ENCODE results near the gene ZBTB20.

The ZBTB20 gene

DNA sequence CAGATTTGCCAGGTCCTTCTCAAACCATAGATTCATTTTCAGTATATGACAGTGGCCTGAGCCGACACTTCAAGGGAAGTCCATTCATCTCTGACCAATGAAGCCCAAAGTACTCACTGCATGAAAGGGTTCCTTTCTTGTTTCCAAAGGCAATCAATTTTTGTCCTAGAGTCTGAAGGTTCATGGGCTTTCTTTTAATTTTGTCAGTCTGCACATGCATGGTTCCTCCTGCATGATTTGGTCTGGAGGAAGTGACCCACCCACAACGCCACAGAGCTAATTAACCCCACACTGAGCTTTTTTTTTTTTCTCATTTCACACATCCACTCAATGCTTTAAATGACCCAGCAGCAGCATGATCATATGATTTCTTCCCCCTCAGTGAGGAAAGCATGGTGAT is 636.9 kb downstream of the ZBTB20 start:
- H3K4me1 Mint-ChIP-seq (ENCODE audit: low read depth) = no peaks in the 10 kb centered on the region
- no peaks in the 10 kb centered on the region for H3K9me3 Mint-ChIP-seq
- no peak overlapping the region for H3K4me3 Mint-ChIP-seq
- no peak overlapping the region for H3K27ac Mint-ChIP-seq
- no peaks in the 10 kb centered on the region for H3K36me3 Mint-ChIP-seq (ENCODE audit: low read depth)
- H3K27me3 Mint-ChIP-seq (ENCODE audit: low read depth) = peaks cover 20% of the 10 kb centered on the region

DNA sequence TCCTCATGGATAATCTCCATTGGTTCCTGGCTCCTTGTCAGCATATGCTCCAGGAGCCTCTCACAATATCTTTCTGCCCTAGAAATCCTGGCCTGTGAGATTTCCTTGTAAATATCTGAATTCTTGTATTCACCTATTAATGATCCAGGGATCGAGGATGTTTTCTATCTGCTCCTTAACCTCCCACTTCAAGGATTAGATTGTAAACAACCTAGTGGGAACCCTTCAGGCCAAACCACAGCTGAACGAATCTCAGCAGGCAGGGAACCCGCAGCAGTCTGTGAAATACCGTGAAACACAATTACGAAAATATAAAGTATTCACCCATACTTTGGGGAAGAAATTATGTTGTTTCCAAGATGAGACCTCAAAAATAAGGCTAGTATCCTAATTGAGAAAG is 637.3 kb downstream of the ZBTB20 start:
- H3K9me3 Mint-ChIP-seq = no peaks in the 10 kb centered on the region
- H3K4me3 Mint-ChIP-seq = no peak overlapping the region
- no peak overlapping the region for H3K27ac Mint-ChIP-seq
- peaks cover 20% of the 10 kb centered on the region for H3K27me3 Mint-ChIP-seq (ENCODE audit: low read depth)
- no peaks in the 10 kb centered on the region for H3K4me1 Mint-ChIP-seq (ENCODE audit: low read depth)
- H3K36me3 Mint-ChIP-seq (ENCODE audit: low read depth) = no peaks in the 10 kb centered on the region

- Mint-ChIP-seq H3K36me3 (ENCODE audit: low read depth) (no peaks in the 10 kb centered on the region), H3K9me3 (no peaks in the 10 kb centered on the region), H3K27me3 (ENCODE audit: low read depth) (peaks cover 20% of the 10 kb centered on the region), H3K4me3 (no peak overlapping the region), H3K27ac (no peak overlapping the region), H3K4me1 (ENCODE audit: low read depth) (no peaks in the 10 kb centered on the region)
Measured at GRCh38 chr3:114508976-114509375, 638.1 kb downstream of the ZBTB20 start.

DNA sequence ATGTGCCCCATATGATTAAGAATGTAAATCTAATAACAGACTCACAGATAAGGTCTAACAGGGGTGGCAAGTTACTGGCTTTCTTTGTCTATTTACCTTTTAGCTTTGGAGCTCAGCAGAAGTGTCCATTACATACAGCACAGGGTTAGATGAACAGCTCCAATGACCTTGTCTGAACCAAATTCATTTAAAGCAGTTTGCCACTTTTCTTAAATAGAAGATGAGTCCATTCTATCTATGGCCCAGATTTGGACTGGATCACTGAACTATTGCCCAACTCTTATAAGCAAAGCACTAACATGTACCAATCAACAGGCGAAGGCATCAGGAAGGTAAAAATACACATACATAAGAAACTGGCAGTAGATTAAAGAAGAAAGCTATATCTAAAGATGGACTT is 638.9 kb downstream of the ZBTB20 start:
- Mint-ChIP-seq H3K9me3 (no peaks in the 10 kb centered on the region), H3K27ac (no peak overlapping the region), H3K4me3 (no peak overlapping the region), H3K36me3 (ENCODE audit: low read depth) (no peaks in the 10 kb centered on the region), H3K4me1 (ENCODE audit: low read depth) (no peaks in the 10 kb centered on the region), H3K27me3 (ENCODE audit: low read depth) (peaks cover 23% of the 10 kb centered on the region)

DNA sequence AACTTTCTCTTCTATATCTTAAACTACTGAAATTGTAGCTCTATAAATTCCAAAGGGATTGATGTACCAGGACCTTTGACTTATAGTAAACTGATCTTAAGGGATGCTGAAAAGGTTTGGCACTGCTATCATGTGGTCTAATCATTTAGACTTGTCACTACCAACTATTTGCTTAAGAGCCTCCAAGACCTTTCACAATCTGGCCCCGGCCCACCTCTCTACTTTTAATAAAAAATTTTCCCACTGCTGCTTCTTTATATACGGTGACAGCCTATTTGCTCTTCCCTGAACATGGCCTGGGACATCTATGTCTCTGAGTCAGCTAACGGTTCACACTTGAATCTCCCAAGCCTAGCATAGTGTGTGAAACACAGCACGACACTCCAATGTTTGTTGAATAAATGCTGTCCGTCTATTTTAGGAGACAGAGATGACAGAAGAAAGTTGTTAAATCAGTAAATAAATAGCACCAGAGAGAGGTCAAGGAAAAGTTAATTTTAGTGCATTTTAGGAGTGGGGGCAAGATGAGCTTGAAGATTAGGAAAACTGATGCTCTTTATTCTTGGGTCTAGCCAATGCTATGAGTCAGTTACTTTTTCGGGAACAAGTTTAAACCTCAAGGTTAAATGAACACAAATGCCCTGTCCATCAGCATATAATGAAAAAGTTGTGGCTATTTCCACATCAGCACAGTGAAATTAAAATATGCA is 640.3 kb downstream of the ZBTB20 start:
- H3K9me3 Mint-ChIP-seq = no peaks in the 10 kb centered on the region
- H3K4me1 Mint-ChIP-seq (ENCODE audit: low read depth) = peaks cover 4% of the 10 kb centered on the region
- H3K36me3 Mint-ChIP-seq (ENCODE audit: low read depth) = no peaks in the 10 kb centered on the region
- no peak overlapping the region for H3K4me3 Mint-ChIP-seq
- no peak overlapping the region for H3K27ac Mint-ChIP-seq
- H3K27me3 Mint-ChIP-seq (ENCODE audit: low read depth) = peaks cover 34% of the 10 kb centered on the region

DNA sequence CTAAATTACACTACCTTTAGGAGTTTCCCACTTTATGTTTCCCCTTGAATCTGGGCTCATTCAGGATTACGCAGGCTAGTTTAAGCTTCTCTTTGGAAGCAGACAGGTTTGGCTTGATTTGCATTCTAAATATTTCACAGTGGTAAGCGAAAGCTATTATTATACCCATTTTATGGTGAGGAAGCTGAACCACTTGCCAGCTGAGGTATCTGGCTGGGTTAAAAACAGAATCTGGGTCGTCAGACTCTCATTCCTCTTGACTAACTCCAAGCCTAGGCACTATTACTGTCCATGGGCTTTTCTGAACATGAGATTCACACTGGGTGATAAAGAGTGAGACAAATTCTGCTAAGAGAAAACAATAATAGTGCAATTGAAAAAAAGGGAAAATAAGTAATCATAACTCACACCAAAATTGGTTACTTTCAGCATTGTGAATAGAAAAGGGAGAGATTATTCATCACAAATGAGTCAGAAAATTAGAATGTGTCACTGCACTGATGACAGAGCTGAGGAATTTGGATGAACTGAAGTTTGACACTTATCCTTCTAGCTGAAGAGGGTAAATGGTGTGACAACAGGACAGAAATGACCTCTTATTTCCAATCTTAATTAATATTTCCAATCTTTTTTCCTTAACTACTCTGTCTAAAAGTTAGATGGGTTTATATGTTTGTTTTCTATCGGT is 642.0 kb downstream of the ZBTB20 start:
- Mint-ChIP-seq H3K36me3 (ENCODE audit: low read depth) (no peaks in the 10 kb centered on the region), H3K9me3 (no peaks in the 10 kb centered on the region), H3K27me3 (ENCODE audit: low read depth) (peaks cover 36% of the 10 kb centered on the region), H3K4me1 (ENCODE audit: low read depth) (peaks cover 5% of the 10 kb centered on the region), H3K27ac (no peak overlapping the region), H3K4me3 (no peak overlapping the region)

DNA sequence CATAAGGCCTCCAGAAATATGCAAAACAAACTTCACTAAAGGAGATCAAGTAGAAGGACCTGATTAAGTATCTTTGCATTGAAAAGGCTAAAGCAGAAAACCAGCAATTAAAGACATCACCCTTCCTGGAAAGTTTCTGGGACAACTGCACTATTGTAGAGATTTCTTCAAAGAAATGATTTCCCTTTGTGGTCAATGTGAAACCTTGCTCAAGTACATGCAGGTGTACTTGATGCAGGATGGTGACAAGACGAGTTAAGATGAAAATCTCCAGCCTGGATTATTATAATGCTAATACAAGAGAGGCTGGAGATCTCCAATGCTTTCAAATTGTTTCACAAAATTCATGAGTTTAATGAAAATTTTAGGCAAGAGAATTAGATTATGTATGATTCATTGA is 644.9 kb downstream of the ZBTB20 start:
- Mint-ChIP-seq H3K36me3 (ENCODE audit: low read depth) (no peaks in the 10 kb centered on the region), H3K4me3 (no peak overlapping the region), H3K27me3 (ENCODE audit: low read depth) (peaks cover 44% of the 10 kb centered on the region), H3K27ac (no peak overlapping the region), H3K9me3 (no peaks in the 10 kb centered on the region), H3K4me1 (ENCODE audit: low read depth) (peaks cover 11% of the 10 kb centered on the region)

- peaks cover 32% of the 10 kb centered on the region for H3K27me3 Mint-ChIP-seq (ENCODE audit: low read depth)
- no peak overlapping the region for H3K4me3 Mint-ChIP-seq
- no peaks in the 10 kb centered on the region for H3K9me3 Mint-ChIP-seq
- H3K36me3 Mint-ChIP-seq (ENCODE audit: low read depth) = no peaks in the 10 kb centered on the region
- H3K27ac Mint-ChIP-seq = no peak overlapping the region
- H3K4me1 Mint-ChIP-seq (ENCODE audit: low read depth) = peaks cover 11% of the 10 kb centered on the region
Measured at GRCh38 chr3:114499976-114500375, 647.1 kb downstream of the ZBTB20 start.

GRCh38 chr3:114498539-114499370 is 648.3 kb downstream of the ZBTB20 start:
- peaks cover 14% of the 10 kb centered on the region for H3K4me1 Mint-ChIP-seq (ENCODE audit: low read depth)
- no peaks in the 10 kb centered on the region for H3K36me3 Mint-ChIP-seq (ENCODE audit: low read depth)

DNA sequence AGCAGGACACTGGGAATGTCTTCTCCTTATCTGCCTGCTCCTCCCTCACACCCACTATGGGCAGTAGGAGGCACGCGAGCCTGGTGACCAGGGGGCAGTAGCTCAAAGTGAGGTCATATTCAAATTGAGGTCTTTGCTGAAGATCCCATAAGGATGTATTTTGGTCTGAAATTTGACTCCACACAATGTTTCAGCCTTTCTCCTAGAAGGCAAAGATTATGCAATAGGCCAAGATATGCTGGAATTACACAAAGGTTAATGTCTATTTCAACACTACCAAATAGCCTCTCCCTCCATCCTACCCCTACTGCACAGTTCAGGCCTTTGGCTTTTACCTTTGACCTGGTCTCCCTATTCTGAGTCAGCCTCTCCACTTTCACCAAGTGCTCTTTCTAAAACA is 650.2 kb downstream of the ZBTB20 start:
- Mint-ChIP-seq H3K4me1 (ENCODE audit: low read depth) (peaks cover 11% of the 10 kb centered on the region), H3K27me3 (ENCODE audit: low read depth) (peaks cover 19% of the 10 kb centered on the region), H3K9me3 (no peaks in the 10 kb centered on the region), H3K27ac (no peak overlapping the region), H3K4me3 (no peak overlapping the region), H3K36me3 (ENCODE audit: low read depth) (no peaks in the 10 kb centered on the region)

More at GRCh38 chr3:114498539-114499370, 648.3 kb downstream of the ZBTB20 start:
- Mint-ChIP-seq H3K9me3 (no peaks in the 10 kb centered on the region), H3K27me3 (ENCODE audit: low read depth) (peaks cover 32% of the 10 kb centered on the region), H3K27ac (no peak overlapping the region), H3K4me3 (no peak overlapping the region)

GRCh38 chr3:114496466-114496865 is 650.6 kb downstream of the ZBTB20 start:
- peaks cover 11% of the 10 kb centered on the region for H3K4me1 Mint-ChIP-seq (ENCODE audit: low read depth)
- H3K27me3 Mint-ChIP-seq (ENCODE audit: low read depth) = peaks cover 18% of the 10 kb centered on the region
- H3K9me3 Mint-ChIP-seq = no peaks in the 10 kb centered on the region
- H3K27ac Mint-ChIP-seq = no peak overlapping the region
- H3K36me3 Mint-ChIP-seq (ENCODE audit: low read depth) = no peaks in the 10 kb centered on the region
- H3K4me3 Mint-ChIP-seq = no peak overlapping the region

- H3K9me3 Mint-ChIP-seq = no peaks in the 10 kb centered on the region
- no peak overlapping the region for H3K4me3 Mint-ChIP-seq
- peaks cover 18% of the 10 kb centered on the region for H3K27me3 Mint-ChIP-seq (ENCODE audit: low read depth)
- no peaks in the 10 kb centered on the region for H3K36me3 Mint-ChIP-seq (ENCODE audit: low read depth)
- H3K27ac Mint-ChIP-seq = no peak overlapping the region
- peaks cover 11% of the 10 kb centered on the region for H3K4me1 Mint-ChIP-seq (ENCODE audit: low read depth)
Measured at GRCh38 chr3:114496021-114496434, 651.1 kb downstream of the ZBTB20 start.

DNA sequence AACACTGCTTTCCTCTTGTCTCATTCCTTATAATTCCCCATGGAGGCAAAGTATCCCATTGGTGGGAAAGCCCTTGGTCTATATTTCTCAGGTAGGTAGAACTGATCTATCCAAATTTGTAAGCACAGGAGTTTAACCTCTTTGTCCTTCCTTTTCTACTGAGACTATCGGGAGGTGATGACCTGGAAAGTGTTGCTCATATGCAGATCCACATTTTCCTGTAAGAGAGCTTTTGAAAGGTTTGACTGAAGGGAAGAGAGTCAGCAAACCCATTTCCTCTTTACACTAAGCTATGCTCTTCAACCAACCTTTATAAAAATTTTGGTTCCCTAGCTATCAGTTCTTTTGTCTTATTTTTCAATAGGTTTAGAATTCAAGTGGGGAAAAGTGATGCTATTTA is 652.6 kb downstream of the ZBTB20 start:
- Mint-ChIP-seq H3K4me3 (no peak overlapping the region), H3K27ac (no peak overlapping the region), H3K27me3 (ENCODE audit: low read depth) (peaks cover 10% of the 10 kb centered on the region), H3K9me3 (no peaks in the 10 kb centered on the region), H3K4me1 (ENCODE audit: low read depth) (peaks cover 4% of the 10 kb centered on the region), H3K36me3 (ENCODE audit: low read depth) (no peaks in the 10 kb centered on the region)

DNA sequence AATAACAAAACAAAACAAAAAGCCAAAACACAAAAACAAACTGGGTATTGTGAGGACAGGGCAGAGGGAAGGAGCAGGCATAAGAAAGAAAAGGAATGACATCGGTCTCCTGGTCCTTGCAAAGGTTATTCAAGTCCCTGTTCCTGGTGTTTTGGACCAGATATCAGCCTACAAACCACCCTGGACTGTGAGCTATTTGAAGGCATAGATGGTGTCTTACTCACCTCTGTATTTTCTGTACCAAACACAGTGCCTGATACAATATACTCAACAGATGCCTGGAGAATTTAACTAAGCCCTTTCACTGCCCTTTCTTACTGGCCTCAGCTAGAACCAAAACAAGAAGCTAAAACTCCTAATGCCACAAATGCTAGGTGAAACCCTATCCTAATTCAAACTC is 656.3 kb downstream of the ZBTB20 start:
- Mint-ChIP-seq H3K36me3 (ENCODE audit: low read depth) (no peaks in the 10 kb centered on the region), H3K4me3 (no peak overlapping the region), H3K27me3 (ENCODE audit: low read depth) (no peaks in the 10 kb centered on the region), H3K9me3 (no peaks in the 10 kb centered on the region), H3K4me1 (ENCODE audit: low read depth) (peaks cover 4% of the 10 kb centered on the region), H3K27ac (no peak overlapping the region)

DNA sequence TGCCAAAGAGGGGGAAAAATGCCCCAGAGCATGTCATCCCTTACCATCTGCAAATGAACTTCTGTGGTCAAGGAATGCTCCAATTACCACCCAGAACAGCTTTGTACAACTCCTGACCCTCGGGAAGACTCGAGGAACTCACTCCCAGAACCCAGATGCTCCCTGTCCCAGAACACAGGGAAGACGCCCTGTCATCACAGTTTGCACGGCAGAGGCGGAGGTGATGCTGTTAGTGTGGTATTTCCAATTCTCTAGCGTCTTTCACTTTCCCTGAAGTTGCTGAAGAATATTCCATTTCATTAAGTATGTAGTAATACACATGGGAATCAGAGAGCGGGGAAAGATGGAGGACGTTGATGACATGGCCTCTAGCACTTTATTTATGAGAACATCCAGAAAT is 659.6 kb downstream of the ZBTB20 start:
- H3K4me1 Mint-ChIP-seq (ENCODE audit: low read depth) = no peaks in the 10 kb centered on the region
- H3K27me3 Mint-ChIP-seq (ENCODE audit: low read depth) = no peaks in the 10 kb centered on the region
- H3K27ac Mint-ChIP-seq = no peak overlapping the region
- H3K9me3 Mint-ChIP-seq = no peaks in the 10 kb centered on the region
- H3K4me3 Mint-ChIP-seq = no peak overlapping the region
- H3K36me3 Mint-ChIP-seq (ENCODE audit: low read depth) = no peaks in the 10 kb centered on the region
